C4-2B (cell line): Measurements from ENCODE around the gene ITSN1.
A peak's percentile ranks its signal among the peaks of the same experiment; 100 is the strongest.

Experiments used
- H3K27ac ChIP-seq: fragments of 450-650 bp; 2 replicates; pipeline ENCODE4 v1.5.1; 2017
- CTCF ChIP-seq: fragments of 450-650 bp; conservative IDR thresholded peaks from 2 replicates; pipeline ENCODE4 v1.5.1; 2017; ENCODE audit warnings: mild to moderate bottlenecking
- ZFX ChIP-seq: fragments of 450-650 bp; IDR thresholded peaks from 2 replicates; pipeline ENCODE4 v1.6.1; 2017

ITSN1 gene

GRCh38 chr21:33791073-33791472 lies 148.8 kb downstream of the ITSN1 start:
- TF ChIP-seq ZFX = no peak
- no peak for TF ChIP-seq CTCF
- no peak overlapping the region for H3K27ac ChIP-seq

DNA sequence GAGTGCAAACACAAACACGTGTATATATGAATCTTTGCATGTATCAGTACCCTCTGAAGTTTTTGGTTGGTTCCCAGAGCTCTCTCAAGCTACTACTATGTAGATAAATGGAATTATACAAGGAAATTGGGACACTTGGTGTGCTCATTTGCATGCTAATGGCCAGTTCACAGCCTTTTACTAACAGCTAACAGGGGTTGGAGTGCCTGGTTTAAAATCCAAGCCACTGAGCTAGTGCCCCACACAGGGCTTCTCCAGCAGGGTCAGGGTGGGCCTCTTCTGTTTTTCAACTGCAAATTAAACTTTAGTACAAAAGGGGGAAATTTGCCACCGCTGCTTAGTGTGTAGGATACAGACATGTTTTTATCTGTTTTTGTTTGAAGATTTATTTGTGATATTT lies 152.3 kb downstream of the ITSN1 start:
- TF ChIP-seq ZFX = no peak
- TF ChIP-seq CTCF = no peak

GRCh38 chr21:33797565-33797964 lies 155.3 kb downstream of the ITSN1 start:
- no peak overlapping the region for H3K27ac ChIP-seq
- no peak for TF ChIP-seq CTCF
- TF ChIP-seq ZFX = no peak

More for the DNA sequence above, 152.3 kb downstream of the ITSN1 start:
- H3K27ac ChIP-seq = no peak overlapping the region

GRCh38 chr21:33799378-33800090 lies 157.2 kb downstream of the ITSN1 start:
- TF ChIP-seq CTCF = no peak
- no peak for TF ChIP-seq ZFX
- no peak overlapping the region for H3K27ac ChIP-seq

- TF ChIP-seq ZFX = no peak
- TF ChIP-seq CTCF = no peak
- peak overlapping the region; percentile 76 for H3K27ac ChIP-seq
Measured at GRCh38 chr21:33800753-33801423, 158.6 kb downstream of the ITSN1 start.

DNA sequence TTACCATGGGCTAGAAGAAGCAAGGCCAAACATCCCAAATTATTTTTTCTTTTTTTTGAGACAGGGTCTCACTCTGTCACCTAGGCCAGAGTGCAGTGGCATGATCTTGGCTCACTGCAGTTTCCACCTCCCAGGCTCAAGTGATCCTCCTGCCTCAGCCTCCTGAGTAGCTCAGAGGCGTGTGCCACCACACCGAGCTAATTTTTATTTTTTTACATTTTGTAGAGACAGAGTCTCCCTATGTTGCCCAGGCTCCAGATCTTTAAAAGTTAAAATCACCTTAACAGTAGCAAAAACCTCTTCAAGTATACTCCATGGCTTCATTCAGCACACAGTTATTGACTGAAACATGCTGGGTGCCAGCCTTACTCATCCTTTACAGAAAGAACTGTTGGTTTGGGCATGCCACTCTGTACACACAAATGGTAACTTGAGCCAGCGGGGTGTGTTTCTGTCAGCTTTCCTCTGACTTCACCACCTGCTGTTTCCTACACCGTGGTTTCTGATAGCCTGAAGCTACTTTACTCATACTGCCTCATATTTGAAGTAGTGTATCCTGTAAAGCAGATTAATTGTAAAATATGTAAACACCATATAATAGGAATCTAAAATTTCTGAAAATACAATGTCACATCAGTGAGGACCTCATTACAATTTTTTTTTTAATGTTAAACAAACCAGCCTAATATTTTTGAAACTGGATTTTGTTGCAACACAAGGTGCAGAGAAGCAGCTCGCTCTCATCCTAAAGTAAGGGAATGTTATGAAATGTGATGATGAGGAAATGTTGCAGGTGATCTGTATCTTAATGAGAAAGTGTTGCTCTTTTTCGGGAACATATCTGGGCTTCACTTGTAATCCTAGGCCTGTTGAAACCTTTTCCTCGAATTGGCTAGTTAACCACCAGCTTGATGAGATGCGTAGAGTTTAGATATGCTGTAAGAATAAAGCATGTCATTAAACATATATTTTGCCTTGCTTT lies 159.4 kb downstream of the ITSN1 start:
- peak overlapping the region; percentile 76 for H3K27ac ChIP-seq
- TF ChIP-seq CTCF (no peak), ZFX (no peak)
